Fibroblast of lung (primary cell): ENCODE data around the gene NF1. TPM values are rescaled to one million over a fixed set of nuclear protein-coding genes. Genes with fewer than 3 reads are reported as not detected.
A peak's percentile ranks its signal among the peaks of the same experiment; 100 is the strongest.

ENCODE experiments used
- DNase-seq, 2 donors: peaks; one replicate each; pipeline versions ENCODE4 v3.0.0 to v3.0.0-alpha.2; 2010; ENCODE audit warnings: low read depth in 2 of 2
- H2AFZ ChIP-seq: 2 replicates; pipeline ENCODE4 v1.5.1; 2012; ENCODE audit warnings: low read length, control low read depth, inconsistent platforms
- H3K27ac ChIP-seq: 2 replicates; pipeline ENCODE4 v1.5.1; 2011; ENCODE audit warnings: low read length, control low read depth; ENCODE audit not compliant: insufficient read depth
- H3K27me3 ChIP-seq: 2 replicates; pipeline ENCODE4 v1.5.1; 2011; ENCODE audit warnings: mild to moderate bottlenecking, low read length; ENCODE audit not compliant: control insufficient read depth, insufficient read depth
- H3K36me3 ChIP-seq: 2 replicates; pipeline ENCODE4 v1.5.1; 2011; ENCODE audit warnings: low read length; ENCODE audit not compliant: control insufficient read depth, insufficient read depth
- H3K4me1 ChIP-seq: 2 replicates; pipeline ENCODE4 v1.5.1; 2011; ENCODE audit warnings: low read length; ENCODE audit not compliant: control insufficient read depth, insufficient read depth; ENCODE audit errors: extremely low read depth
- H3K4me2 ChIP-seq: 2 replicates; pipeline ENCODE4 v1.5.1; 2011; ENCODE audit warnings: low read length, control low read depth; ENCODE audit not compliant: insufficient read depth; ENCODE audit errors: extremely low read depth
- H3K4me3 ChIP-seq, 4 experiments: fragments of 200-600 bp in 1 of 4; sonication (generic) in 1 of 4; replicated peaks in 1 of 4; 2 replicates each; pipeline ENCODE4 v1.5.1; 2011 to 2016; ENCODE audit warnings: low read length in 4 of 4, low read depth in 3 of 4, mild to moderate bottlenecking in 3 of 4, control low read depth in 2 of 4, inconsistent platforms in 1 of 4, mixed read lengths in 1 of 4; ENCODE audit not compliant: insufficient read depth in 1 of 4; ENCODE audit errors: control extremely low read depth in 1 of 4
- H3K79me2 ChIP-seq: 2 replicates; pipeline ENCODE4 v1.5.1; 2012; ENCODE audit warnings: mild to moderate bottlenecking, low read length, inconsistent platforms; ENCODE audit not compliant: control insufficient read depth, insufficient read depth
- H3K9ac ChIP-seq: 2 replicates; pipeline ENCODE4 v1.5.1; 2011; ENCODE audit warnings: mild to moderate bottlenecking, low read length, control low read depth; ENCODE audit not compliant: insufficient read depth
- H3K9me3 ChIP-seq: 2 replicates; pipeline ENCODE4 v1.5.1; 2012; ENCODE audit warnings: low read depth, low read length; ENCODE audit not compliant: control insufficient read depth, insufficient read depth
- H4K20me1 ChIP-seq: 2 replicates; pipeline ENCODE4 v1.5.1; 2011; ENCODE audit warnings: low read length; ENCODE audit not compliant: control insufficient read depth, insufficient read depth; ENCODE audit errors: extremely low read depth
- CTCF ChIP-seq, 2 donors: IDR thresholded peaks in 1 of 2; conservative IDR thresholded peaks in 1 of 2; 1 replicate in 1 of 2; 2 replicates in 1 of 2; pipeline ENCODE4 v1.5.1; 2011 to 2012; ENCODE audit warnings: low read length in 2 of 2, control low read depth in 1 of 2, inconsistent platforms in 1 of 2, low read depth in 1 of 2, mild to moderate bottlenecking in 1 of 2
- EZH2 ChIP-seq: IDR thresholded peaks from 2 replicates; pipeline ENCODE4 v1.5.1; 2012; ENCODE audit warnings: low read length, control low read depth, mild to moderate bottlenecking; ENCODE audit errors: missing control alignments
- polyA plus RNA-seq, 2 donors: library from polyadenylated mRNA; depleted of rRNA in 1 of 2; stranded (reverse) in 1 of 2; unstranded in 1 of 2; fragments of >200 nt; gene quantifications; 2 replicates each; pipeline ENCODE4 v1.2.1, GENCODE V29; 2011 to 2012; ENCODE audit warnings: missing spikeins in 1 of 2
- total RNA-seq: library from RNA; depleted of rRNA; stranded (reverse); fragments of >200 nt; gene quantifications from 2 replicates; pipeline ENCODE4 v1.2.1, GENCODE V29; 2014

The NF1 gene
- total and polyA plus RNA-seq, 2 donors (not counting 1 experiment from before 2014, with no cell fraction given) = 52.8 to 78.8 TPM

GRCh38 chr17:31132977-31133376 is 38.2 kb downstream of the NF1 start:
- no peak overlapping the region for H3K4me2 ChIP-seq
- peaks cover 47% of the 10 kb centered on the region for H3K79me2 ChIP-seq
- no peak overlapping the region for H2AFZ ChIP-seq
- no peaks in the 10 kb centered on the region for H4K20me1 ChIP-seq
- DNase-seq = no peak
- peaks cover 2% of the 10 kb centered on the region for H3K36me3 ChIP-seq
- H3K9ac ChIP-seq = no peak overlapping the region
- no peak overlapping the region for H3K4me3 ChIP-seq
- no peak for TF ChIP-seq CTCF (conservative IDR thresholded peaks at IDR 0.05 in 1 of 2, IDR thresholded peaks at IDR 0.05 in 1 of 2; ENCODE audit: low read depth in 1 of 2, low read length in 2 of 2)
- no peak for TF ChIP-seq EZH2
- H3K4me1 ChIP-seq = no peaks in the 10 kb centered on the region
- no peaks in the 10 kb centered on the region for H3K27me3 ChIP-seq
- H3K27ac ChIP-seq = no peak overlapping the region
- H3K9me3 ChIP-seq = no peaks in the 10 kb centered on the region

GRCh38 chr17:31134576-31134975 is 39.8 kb downstream of the NF1 start:
- Histone ChIP-seq H3K4me3 (no peak overlapping the region), H3K9ac (no peak overlapping the region), H4K20me1 (no peaks in the 10 kb centered on the region), H3K9me3 (no peaks in the 10 kb centered on the region), H3K79me2 (peaks cover 41% of the 10 kb centered on the region), H3K27me3 (no peaks in the 10 kb centered on the region), H3K4me1 (no peaks in the 10 kb centered on the region), H3K4me2 (no peak overlapping the region), H3K27ac (no peak overlapping the region), H3K36me3 (peaks cover 2% of the 10 kb centered on the region), H2AFZ (no peak overlapping the region)
- TF ChIP-seq CTCF (conservative IDR thresholded peaks at IDR 0.05 in 1 of 2, IDR thresholded peaks at IDR 0.05 in 1 of 2; ENCODE audit: low read depth in 1 of 2, low read length in 2 of 2) = no peak
- no peak for TF ChIP-seq EZH2
- DNase-seq = peak; percentile 27 to 30

GRCh38 chr17:31136319-31136718 is 41.5 kb downstream of the NF1 start:
- H3K4me2 ChIP-seq = no peak overlapping the region
- no peak overlapping the region for H3K27ac ChIP-seq
- H3K79me2 ChIP-seq = peaks cover 30% of the 10 kb centered on the region
- H3K9me3 ChIP-seq = no peaks in the 10 kb centered on the region
- peaks cover 2% of the 10 kb centered on the region for H3K36me3 ChIP-seq
- H3K27me3 ChIP-seq = no peaks in the 10 kb centered on the region
- H2AFZ ChIP-seq = no peak overlapping the region
- H4K20me1 ChIP-seq = no peaks in the 10 kb centered on the region
- no peaks in the 10 kb centered on the region for H3K4me1 ChIP-seq
- no peak overlapping the region for H3K4me3 ChIP-seq
- no peak overlapping the region for H3K9ac ChIP-seq
- DNase-seq = peak in 1 of 2 donors; percentile 25
- TF ChIP-seq EZH2 (no peak), CTCF (conservative IDR thresholded peaks at IDR 0.05 in 1 of 2, IDR thresholded peaks at IDR 0.05 in 1 of 2; ENCODE audit: low read depth in 1 of 2, low read length in 2 of 2) (no peak)
